Fibroblast of villous mesenchyme (primary cell): ENCODE data around the gene NKAIN2. TPM values are rescaled to one million over a fixed set of nuclear protein-coding genes. Genes with fewer than 3 reads are reported as not detected.
A peak's percentile ranks its signal among the peaks of the same experiment; 100 is the strongest.

ENCODE experiments used
- DNase-seq: peaks from one replicate; pipeline ENCODE4 v3.0.0-alpha.2; 2010; ENCODE audit warnings: low read depth
- H3K4me3 ChIP-seq: 2 replicates; pipeline ENCODE4 v1.5.1; 2011; ENCODE audit warnings: low read depth, mild to moderate bottlenecking, low read length
- total RNA-seq: library from RNA; depleted of rRNA; stranded (reverse); fragments of >200 nt; gene quantifications from 2 replicates; pipeline ENCODE4 v1.2.3, GENCODE V29; 2012
- TF ChIP-seq, protein P1 (sequence below): IDR thresholded peaks from 2 replicates; pipeline ENCODE4 v1.5.1; 2012; ENCODE audit warnings: low read depth, mild to moderate bottlenecking, low read length; ENCODE audit not compliant: insufficient read depth

NKAIN2 gene
- total RNA-seq, 1 donor: not detected

DNA sequence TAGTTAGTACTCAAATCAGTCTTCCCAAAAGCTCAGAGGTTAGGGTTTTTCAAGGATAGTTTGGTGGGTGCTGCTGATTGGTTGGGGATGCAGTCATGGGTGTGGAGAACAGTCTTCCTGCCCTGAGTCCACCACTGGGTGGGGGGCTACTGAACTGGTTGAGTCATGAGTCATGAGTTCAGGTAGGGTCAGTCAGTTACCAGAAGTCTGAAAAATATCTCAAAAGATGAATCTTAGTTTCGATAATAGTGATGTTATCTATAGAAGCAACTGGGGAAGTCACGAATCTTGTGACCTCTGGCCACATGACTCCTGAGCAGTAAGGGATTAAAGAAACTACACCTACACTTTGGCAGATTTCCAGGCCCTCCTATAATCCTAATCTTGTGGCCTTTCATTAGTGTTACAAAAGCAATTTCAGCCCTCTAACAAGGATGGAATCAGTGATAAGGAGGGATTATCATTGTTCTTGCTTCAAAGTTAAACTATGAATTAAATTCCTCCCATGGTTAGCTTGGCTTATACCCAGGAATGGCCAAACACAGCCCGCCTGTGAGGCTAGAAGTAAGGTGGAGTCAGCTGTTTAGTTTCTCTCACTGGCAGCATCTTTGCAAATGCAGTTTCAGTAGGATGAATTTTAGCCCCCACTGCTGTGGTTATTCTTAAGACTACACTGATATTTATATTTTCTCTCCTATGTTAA, 33.3 kb upstream of the NKAIN2 start:
- no peak for DNase-seq
- TF ChIP-seq, protein P1, sequence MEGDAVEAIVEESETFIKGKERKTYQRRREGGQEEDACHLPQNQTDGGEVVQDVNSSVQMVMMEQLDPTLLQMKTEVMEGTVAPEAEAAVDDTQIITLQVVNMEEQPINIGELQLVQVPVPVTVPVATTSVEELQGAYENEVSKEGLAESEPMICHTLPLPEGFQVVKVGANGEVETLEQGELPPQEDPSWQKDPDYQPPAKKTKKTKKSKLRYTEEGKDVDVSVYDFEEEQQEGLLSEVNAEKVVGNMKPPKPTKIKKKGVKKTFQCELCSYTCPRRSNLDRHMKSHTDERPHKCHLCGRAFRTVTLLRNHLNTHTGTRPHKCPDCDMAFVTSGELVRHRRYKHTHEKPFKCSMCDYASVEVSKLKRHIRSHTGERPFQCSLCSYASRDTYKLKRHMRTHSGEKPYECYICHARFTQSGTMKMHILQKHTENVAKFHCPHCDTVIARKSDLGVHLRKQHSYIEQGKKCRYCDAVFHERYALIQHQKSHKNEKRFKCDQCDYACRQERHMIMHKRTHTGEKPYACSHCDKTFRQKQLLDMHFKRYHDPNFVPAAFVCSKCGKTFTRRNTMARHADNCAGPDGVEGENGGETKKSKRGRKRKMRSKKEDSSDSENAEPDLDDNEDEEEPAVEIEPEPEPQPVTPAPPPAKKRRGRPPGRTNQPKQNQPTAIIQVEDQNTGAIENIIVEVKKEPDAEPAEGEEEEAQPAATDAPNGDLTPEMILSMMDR: no peak
- H3K4me3 ChIP-seq: no peak overlapping the region

DNA sequence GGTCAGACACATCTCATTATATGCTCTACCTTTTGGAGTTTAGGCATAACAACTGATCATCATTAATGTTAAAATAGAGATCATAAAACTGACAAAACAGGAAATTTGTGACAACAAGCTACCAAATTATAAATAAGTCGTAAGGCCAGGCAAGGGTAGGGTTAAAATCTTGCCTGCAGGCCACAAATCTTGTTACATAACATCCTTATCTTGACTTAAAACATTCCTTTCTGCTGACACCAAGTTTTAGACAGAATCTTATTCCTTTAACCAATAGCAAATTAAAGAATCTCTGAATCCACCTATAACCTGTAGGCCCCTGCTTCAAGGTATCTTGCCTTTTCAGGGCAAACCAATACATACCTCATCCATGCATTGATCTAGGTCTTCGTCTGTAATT, 32.5 kb upstream of the NKAIN2 start:
- TF ChIP-seq, protein P1: no peak
- no peak for DNase-seq
- H3K4me3 ChIP-seq: no peak overlapping the region

DNA sequence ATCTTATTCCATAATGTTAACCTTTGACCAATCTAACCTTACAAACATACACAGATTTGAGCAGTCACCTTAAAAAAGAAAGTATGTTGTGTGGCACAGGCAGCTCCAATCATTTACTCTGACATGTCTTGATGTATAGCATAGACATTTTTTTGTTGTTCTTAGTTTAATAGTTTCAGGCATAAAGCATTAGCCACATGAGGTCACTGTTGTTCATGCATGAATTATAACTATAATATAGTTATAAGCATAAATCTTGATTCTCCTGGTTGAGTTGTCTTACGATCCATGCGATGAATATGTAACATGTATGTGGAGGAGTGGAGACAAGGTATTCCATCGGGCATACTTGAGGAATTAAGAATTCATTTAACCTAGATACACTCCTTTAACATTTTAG, 26.1 kb upstream of the NKAIN2 start:
- peak; percentile 1 for DNase-seq
- no peak overlapping the region for H3K4me3 ChIP-seq
- TF ChIP-seq, protein P1: no peak

DNA sequence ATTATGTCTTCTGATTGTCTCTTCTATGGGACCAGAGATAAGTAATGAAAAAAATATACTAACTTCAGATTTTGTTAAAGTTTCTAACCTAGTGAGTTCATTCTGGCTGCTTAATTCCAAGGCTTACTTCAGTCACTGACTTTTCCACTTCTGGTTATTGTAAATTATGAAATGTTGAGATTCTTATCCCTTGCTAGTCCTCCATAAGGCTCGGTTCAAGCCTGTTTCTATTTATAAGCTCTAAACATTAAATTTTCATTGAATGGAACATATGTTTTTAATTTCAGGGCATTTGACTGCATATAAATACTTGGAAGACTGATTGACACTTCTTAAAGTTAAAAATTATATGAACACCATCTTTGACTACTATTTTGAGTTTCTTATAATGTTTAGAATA, 23.6 kb upstream of the NKAIN2 start:
- TF ChIP-seq, protein P1: no peak
- DNase-seq: no peak
- no peak overlapping the region for H3K4me3 ChIP-seq

DNA sequence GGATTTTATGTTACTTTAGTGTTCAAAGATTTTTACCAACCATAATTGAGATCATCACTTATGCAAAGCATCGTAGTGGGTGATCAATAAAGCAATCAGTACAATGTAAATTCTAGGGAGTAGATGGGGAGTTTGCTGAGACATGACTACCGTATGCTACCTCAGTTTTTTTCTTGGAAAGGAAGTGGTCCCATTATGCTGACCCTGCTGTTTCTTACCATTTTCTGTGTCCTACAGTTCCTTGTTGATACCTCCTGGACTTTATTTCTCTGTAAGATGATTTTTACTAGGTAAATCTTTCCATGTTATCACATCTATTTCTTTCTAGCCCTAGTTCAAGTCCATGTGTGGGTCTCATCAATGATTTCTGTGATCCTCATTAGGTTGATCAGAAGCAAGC, 19.3 kb upstream of the NKAIN2 start:
- H3K4me3 ChIP-seq: no peak overlapping the region

DNA sequence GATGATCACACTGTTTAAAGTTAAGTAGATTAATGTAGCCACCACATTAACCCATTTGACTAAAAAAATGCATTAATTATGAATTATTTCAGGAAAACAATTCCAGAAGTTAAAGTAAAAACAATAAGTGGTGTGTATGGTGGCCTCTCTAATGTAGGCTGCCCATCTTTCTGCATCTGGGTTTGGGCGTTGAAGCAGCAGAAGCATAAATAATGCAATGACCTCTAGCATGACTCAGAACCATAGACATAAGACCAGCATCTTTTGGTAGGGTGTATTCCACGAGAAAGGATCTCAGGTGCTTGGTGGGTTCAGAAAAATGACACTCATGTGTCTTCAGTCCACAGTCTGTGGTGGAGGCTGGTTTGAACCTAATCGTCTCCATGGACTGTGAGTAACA, 18.6 kb upstream of the NKAIN2 start:
- H3K4me3 ChIP-seq: no peak overlapping the region
- DNase-seq: no peak
- TF ChIP-seq, protein P1: no peak

More for the DNA sequence above, 19.3 kb upstream of the NKAIN2 start:
- no peak for DNase-seq
- TF ChIP-seq, protein P1: no peak

DNA sequence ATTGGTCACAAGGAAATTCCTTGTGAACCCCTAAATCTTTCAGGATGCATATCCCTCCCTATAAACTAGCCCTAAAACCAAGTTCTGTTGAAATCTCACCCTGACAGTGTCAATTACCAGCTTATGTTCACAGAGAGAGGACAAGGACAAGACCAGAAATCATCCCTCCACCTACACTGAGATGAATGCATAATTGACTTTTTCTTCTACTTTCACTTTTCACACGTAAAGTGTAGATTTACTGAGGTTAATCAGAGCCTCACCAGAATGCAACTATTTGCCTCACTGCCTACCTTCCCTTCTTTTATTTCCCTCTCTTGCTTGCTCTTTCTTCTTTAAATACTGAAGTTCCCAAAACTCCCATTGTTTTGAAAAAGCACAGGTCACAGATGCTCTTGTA, 15.3 kb upstream of the NKAIN2 start:
- no peak for DNase-seq
- no peak overlapping the region for H3K4me3 ChIP-seq
- TF ChIP-seq, protein P1: no peak
